Measurements from ENCODE around the gene SKOR1.

SKOR1 gene, protein sequence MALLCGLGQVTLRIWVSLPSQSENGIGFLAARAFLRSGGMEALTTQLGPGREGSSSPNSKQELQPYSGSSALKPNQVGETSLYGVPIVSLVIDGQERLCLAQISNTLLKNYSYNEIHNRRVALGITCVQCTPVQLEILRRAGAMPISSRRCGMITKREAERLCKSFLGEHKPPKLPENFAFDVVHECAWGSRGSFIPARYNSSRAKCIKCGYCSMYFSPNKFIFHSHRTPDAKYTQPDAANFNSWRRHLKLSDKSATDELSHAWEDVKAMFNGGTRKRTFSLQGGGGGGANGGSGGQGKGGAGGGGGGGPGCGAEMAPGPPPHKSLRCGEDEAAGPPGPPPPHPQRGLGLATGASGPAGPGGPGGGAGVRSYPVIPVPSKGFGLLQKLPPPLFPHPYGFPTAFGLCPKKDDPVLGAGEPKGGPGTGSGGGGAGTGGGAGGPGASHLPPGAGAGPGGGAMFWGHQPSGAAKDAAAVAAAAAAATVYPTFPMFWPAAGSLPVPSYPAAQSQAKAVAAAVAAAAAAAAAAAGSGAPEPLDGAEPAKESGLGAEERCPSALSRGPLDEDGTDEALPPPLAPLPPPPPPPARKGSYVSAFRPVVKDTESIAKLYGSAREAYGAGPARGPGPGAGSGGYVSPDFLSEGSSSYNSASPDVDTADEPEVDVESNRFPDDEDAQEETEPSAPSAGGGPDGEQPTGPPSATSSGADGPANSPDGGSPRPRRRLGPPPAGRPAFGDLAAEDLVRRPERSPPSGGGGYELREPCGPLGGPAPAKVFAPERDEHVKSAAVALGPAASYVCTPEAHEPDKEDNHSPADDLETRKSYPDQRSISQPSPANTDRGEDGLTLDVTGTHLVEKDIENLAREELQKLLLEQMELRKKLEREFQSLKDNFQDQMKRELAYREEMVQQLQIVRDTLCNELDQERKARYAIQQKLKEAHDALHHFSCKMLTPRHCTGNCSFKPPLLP

DNA sequence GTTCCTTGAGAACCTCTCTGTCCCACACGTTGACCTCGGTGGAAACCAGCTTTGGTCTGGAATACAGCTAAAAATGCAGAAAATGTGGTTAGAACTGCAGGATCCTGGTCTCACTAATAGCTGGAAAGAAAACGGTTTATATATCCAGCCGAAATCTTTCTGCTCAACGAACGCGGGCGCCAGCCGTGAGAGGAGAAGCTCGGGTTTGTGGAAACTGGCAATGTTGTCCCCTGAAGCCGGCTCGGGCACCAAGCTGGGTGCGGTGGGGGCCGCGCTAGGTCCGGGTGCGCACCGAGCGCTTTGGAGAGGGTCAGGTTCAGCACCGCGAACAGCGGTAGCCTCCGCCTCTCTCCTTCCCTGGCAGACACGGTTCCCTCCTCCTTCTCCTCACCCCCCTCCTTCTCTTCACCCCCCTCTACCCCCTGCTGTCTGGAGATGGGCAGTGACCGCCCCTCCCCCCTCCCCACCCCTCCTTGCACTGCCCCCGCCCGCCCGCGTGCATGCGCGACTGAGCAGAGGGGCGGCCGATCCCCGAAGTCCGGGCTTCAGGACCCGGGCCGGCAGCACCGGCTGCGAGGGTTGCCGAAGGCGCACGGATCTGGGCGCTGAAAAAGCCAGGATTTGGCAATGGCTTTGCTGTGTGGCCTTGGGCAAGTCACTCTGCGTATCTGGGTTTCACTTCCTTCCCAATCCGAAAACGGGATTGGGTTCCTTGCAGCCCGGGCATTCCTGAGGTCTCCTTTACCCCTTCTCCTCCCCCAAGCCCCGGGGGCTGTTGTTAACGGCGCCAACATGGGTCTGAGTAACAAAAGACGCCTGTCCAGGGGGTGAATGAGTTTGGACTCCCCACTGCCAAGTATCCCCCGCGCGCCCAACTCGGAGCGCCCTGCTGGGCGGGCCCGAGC lies at the start of gene SKOR1:
TSS of gene SKOR1 (plus strand) at position 534 of the 905 bp plus-strand sequence. CDS start at position 628, 94 bp downstream.
- DNase-seq, result peak; percentile 13

DNA sequence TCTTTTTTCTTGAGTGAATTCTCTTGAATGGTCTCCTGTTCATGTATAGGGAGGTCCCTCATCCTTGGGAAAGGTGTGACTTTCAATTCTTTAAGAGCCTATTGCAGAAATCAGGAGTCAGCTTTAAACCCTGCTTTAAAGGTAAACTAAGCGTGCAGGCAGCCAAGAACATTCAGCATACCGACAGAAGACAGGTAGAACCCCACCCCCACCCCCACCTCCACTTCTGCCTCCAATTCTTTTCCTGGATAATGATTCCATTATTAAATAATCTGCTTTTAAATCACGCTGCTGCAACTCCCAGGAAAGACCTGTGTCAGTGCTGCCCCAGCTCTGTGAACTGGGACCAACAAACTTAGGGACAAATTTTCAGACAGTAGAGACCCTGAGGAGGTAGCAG lies 49.3 kb upstream of the SKOR1 start:
- no peak for DNase-seq

DNA sequence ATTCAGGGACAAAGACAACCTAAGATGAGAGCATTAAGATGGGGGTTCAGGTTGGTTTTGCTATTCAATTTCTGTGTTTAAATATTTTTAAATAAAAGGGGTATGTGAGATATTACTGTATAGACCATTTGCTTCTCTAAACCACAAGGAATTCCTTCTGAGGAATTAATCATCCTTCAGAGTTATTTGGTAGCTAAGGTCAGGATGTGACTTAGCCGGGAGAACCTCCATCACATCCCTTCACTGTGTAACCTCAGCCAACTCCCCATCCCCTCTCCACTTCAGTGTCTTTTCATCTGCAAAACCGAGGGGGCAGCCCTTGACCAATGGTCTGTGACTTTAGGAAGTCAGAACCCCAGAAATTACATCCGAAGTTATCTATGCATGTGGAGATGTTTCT lies 48.7 kb upstream of the SKOR1 start:
- DNase-seq, result no peak

DNA sequence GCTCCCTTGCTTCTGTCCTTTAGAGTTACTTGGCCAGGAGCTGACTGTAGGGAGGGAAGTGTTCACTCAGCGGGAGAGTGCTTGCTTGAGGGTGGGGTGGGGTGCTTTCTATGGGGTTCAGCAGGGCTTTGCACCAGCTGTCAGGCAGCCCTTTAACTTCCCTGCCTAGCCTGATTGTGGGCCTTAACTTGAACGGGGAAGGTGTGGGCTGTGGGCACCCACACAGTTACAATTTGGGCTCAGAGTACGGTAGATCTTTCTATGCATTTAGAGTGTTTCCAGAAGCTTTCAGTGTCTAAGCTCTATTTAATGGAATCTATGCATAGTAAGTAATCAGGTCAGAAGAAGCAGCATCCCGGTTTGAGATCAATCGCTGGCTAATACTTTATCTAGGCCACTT lies 48.2 kb upstream of the SKOR1 start:
- no peak for DNase-seq

DNA sequence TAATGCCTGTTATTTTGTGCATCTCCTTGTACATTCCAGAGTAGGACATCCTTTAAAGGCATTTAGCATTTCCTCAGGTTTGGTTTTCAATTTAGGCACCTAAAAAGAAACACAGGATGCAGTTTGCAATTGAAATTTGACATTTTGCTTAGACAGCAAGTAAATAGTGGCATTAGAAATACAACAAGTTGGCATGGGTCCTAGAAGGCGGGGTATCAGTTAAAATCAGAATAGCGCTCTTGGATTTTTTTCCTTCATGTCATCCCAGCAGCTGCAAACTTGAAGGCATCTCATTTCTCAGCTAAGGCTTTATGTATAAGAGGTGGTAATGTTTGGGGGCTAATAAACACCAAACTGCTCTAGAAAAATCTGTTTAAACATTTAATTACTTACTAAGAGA lies 47.5 kb upstream of the SKOR1 start:
- no peak for DNase-seq

DNA sequence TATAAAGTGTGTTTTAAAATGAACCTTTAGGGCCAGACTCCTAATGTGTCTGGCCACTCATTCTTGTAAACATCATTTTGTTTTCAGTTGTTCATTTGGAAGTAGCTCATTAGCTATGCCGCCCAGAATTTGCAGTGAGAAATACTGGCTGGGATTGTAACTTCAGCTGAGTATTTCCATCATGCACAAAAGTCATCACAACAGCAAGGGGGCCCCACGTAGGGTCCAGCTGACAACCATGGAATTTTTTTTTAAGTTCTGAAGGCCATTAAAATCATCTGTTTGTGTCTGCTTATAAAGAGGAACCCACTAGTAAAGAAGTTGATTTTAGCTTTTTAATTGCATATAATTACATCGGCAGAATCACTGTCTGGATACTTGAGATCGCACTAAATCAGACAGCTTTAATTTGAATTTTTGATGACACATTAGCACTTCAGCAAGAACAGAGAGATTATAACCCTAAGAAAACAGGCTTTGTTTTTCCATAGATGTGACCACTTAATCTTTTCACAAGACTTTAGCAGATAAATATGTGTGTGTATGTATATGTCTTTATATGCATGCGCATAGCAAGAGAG lies 46.3 kb upstream of the SKOR1 start:
- DNase-seq, result no peak

DNA sequence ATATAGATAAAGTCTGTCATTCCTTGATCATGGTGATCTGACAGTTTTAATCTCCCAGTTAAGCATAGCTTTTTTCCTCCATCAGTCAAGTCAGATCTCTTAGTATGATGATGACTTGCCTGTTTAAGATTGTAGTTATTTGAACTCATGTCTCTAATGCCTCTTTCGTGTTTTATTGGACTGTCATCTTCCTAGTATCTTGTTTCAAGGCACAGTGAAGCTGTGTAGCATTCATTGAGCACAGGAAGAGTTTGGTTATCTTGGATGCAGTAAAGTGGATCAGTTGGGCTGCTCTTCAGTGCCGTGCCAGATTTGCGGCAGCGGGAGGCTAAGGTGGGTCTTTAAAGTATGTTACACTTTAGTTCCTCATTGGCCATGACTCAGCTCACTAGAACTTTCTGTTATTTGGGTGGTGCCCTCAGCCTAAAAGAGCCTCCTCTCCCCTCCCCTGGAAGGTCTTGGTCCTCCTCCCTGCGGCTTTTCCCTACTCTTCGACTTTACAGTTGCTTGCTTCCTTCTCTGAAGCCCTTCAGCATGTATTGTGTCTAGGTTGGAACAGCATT lies 45.7 kb upstream of the SKOR1 start:
- DNase-seq, result no peak

DNA sequence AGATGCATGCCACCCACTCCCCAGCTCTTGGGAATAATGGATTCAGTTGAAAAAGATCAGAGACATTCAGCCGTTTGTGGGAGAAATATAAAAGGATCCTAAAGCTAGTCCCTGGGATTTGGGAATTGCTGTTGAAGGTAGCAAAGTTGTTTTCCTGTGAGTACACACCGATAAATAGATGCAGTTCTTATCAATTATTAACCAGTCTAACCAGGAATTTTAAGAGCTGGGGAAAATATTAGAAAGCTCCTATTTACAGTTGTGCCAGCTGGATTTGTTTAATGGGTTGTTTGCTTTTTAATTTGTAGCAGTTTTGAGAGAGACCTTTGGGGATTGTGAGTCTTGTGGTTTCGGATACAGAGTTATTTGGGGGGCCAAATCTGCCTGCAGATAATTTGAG lies 44.2 kb upstream of the SKOR1 start:
- no peak for DNase-seq

DNA sequence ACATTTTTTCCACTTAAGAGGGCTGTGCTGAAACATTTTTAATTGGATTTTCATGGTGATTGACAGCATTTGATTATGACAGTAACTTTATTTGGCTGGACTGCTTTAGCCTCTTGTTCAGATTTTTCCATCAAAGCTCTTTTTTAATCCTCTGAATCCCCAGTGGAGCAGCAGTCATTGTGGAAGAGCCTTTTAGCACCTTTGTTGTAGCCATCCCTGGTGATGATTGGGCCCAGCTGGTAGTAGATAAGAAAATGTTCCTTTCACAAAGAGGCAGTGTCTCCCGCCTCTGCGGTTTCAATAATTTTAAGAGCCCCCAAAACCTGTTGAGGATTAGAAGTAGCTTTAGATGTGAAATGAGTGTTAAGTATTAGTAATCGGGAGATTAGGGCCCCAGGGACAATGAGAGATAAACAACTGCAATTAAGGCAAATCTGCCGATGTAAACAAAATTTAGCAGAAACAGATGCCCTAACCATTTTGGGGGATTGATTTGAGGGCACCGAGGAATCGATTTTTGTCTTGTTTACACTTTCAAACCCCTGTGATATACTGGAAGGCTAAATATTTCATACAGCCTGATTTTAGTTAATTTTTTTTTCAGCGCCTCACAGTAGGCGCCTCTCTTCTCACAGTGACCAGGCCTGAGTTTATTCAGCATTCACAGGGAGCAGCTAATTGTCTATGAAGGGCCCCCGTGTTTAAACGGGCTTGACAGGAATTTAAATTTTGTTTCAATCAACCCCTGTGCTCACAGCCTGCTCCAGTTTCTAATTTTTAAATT lies 43.2 kb upstream of the SKOR1 start:
- no peak for DNase-seq

DNA sequence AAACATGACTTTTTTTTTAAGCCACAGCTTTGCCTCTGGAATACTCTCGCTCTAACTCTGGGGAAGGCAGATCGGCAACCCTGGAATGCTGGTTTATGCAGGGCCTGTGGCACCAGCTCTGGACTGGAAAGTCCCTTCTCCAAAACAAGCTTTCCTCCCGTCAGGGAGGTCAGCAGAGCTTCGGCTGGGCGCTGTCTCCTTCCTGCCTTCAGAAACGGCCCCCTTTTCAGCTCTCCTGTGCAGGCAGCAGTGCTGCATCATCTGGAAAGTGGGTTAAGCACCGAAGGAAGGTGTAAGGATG lies 42.7 kb upstream of the SKOR1 start:
- DNase-seq, result no peak

DNA sequence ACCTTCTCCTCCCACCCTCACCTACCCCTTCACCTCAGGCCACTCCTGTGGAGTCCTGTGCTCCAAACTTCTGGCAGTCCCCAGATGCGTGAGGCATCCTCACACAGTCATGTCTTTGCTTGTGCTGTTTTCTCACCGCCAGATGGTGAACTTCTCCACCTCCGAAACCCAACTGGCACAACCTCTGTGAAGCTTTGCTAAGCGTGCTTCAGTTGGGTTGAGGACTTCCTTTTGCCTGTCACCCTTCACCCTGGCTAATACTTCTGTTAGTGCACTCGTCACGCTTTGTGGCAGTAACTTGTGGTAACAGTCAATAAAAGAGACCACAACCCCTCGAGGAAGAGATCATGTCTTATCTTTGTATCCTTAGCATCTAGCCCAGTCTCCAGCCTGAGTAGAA lies 42.0 kb upstream of the SKOR1 start:
- DNase-seq, result no peak

DNA sequence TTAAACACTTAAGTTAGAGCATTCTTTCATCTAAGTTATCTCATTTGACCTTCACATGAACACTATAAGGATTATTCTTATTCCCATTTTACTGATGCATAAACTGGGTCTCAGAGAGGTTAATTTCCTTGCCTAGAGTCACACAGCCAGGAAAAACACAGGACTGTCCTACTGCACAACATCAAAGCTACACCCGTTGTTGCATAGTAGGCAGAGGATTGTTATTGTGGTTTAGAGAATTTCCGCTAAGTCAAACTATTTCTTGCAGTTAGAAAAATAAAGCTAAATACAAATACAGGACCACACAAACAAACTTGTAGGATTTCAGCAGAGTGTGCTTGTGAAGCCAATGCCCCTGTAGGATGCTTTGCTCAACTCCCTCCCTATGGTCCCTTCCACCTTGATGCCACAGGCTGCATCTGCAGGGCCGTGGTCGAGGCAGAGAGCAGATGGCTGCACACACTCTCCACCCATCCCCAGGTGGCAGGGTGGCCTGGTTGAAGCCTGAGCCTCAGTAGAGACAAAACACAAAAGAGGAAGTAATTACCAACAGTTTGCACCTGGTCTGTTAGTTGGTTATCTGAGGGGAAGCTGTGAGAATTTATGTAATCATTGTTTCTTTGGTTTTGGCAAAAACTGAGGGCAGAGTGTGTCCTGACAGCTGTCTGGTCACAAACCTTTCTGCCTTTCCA lies 41.1 kb upstream of the SKOR1 start:
- no peak for DNase-seq

DNA sequence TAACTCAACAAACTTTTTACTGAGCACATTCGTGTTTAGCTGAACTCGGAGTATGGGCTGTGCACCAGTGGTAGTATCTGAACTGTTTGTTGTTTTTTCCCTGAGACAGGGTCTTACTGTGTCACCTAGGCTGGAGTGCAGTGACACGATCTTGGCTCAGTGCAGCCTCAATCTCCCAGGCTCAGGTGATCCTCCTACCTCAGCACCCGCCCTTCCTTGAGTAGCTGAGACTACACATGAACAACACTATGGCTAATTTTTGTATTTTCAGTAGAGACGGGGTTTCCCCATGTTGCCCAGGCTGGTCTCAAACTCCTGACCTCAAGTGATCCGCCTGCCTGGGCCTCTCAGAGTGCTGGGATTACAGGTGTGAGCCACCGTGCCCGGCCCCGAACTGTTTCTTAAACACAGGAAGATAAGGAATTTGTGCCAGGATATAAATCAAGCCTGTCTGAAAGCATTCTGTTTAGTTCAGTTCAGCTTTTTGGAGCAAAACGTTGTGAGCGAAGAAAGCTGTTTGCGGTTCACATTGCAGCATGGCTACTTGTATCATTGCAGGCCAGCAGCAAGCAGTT lies 40.4 kb upstream of the SKOR1 start:
- DNase-seq, result no peak

DNA sequence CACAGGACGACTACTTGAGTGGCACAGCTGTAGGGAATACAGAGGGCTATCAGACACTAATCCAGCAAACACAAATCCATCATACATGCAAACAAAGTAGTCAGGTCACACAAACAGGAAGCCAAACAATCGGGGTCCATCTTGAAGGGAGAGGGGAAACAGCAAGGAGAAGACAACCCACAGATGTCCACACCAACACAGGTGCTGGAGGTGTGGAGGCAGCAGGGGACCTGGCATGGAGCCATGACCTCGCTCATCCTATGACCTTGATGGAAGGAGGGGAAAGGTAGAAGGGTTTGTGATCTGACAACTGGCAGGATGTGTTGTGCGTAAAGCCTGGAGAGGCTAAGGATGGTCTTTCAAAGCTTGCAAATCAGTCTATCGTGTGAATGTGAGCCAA lies 39.9 kb upstream of the SKOR1 start:
- no peak for DNase-seq

DNA sequence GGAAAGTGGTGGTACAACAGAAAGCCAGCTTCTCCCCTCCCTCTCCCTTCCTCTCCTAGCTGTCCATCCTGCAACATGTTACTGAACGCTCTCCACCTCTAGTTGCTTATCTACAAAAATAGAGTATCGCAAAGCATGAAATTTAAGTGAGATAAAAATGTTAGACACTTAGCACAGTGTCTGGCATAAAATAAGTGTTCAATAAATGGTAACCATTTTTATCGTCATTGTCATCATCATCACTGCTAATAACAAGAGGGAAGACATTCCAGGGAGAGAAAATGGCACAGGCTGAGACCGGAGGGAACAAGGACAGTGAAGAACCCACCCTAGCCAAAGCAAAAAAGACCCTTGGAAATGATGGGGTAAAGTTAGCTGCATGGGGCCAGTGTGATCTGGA lies 38.7 kb upstream of the SKOR1 start:
- no peak for DNase-seq

DNA sequence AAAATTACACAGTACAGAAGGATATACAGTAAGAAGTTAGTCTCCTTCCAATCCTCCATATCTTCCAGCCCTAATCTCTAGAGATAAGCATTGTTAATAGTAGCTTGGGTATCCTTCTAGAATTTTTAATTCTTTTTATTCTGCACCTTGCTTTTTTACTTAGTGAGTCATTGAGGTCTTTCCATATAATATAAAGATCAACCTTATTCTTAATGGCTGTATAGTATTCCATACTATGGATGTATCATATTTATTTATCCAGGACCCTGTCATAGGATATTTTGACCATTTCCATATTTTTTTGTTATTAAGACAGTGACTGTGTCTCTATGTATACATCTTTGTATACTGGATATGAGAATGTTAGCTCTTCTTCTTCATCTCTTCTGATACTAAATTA lies 36.3 kb upstream of the SKOR1 start:
- DNase-seq, result no peak

DNA sequence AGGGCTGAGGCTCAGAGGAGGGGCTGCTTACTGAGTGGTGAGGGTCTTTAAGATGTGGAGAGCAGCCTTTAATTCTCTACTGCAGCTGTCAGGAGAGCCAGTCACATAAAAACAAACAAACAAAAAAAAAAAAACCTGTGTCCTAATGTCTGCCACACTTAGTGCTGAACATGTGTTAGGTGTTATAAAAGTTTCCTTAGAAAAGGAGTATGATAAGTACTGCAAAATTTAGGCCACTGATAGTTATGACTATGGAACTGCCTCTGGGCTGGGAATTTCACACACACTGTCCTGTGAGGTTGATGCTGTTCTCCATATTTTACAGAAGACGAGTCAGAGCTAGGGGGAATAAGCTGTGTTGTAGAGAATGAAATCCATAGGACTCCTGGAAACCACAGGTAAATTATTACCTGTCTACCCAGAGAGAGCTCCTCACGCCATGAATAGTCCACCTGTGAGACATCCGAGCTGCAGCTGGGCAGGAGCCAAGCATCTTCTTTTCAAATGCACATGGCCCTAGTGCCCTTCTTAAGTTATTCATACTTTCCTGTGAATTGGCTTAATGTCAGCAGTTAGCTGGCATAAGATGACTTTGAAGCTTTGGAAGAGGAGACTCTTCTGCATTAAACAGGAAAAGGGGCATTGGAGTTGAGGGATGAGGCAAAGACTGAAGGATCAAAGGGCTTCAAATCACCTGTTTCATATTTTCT lies 34.5 kb upstream of the SKOR1 start:
- no peak for DNase-seq

DNA sequence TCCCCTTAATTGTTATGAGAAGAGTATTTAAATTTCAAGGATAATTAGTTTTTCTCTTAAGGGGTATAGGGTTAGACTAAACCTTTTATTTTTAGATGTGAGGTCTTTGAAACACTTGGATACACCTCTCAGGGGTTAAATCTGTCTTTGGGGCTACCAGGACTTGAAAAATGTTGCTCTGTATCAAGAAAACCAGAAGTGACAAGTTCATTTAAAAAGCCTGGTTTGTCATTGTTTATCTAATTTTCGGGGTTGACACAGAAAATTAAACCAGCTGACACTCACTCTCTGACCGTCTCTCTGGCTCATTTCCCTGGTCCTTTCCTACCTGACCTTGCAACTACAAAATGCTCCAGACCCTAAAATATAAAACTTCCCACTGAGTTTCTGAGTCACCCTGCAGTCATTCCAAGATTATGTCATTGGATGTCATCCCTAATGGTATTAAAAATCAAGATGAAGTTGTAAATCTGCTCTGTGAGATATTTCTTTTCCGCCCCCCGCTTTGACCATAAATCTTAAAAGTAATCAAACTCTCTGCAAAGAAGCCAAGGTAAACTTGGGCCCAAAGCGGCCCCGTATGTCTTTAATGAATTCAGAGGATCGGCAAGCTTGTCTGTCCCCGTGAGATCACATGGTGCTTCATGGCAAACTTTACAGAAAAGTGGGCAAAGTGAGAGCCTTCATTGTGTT lies 32.9 kb upstream of the SKOR1 start:
- no peak for DNase-seq

Measured in T1000 (cell line).